ENCODE results near the gene CCDC85B. TPM values are rescaled to one million over a fixed set of nuclear protein-coding genes. Genes with fewer than 3 reads are reported as not detected.

CCDC85B gene
- total and polyA plus RNA-seq, 2 of the 13 experiments (the other 11 are each of a cell fraction or from before 2014, with no cell fraction given), result 8.2 to 19.5 TPM

- TF ChIP-seq LRRFIP1 (CRISPR knock-in tag; conservative IDR thresholded peaks at IDR 0.05) (no peak), HOXD1 (CRISPR knock-in tag; IDR thresholded peaks at IDR 0.05) (no peak), ZNF512B (CRISPR knock-in tag; IDR thresholded peaks at IDR 0.05; ENCODE audit: borderline replicate concordance) (no peak), KLF16 (CRISPR knock-in tag; IDR thresholded peaks at IDR 0.05) (peak in 1 of 2 experiments; percentile 63; a peak in 1 of 4 replicates), ZSCAN29 (CRISPR knock-in tag; conservative IDR thresholded peaks at IDR 0.05) (no peak), NAIF1 (CRISPR knock-in tag; IDR thresholded peaks at IDR 0.05; ENCODE audit: borderline replicate concordance) (no peak), DRAP1 (CRISPR knock-in tag; IDR thresholded peaks at IDR 0.05) (no peak; the same call in 1 of the 2 replicates), SRSF9 (IDR thresholded peaks at IDR 0.05; ENCODE audit: borderline replicate concordance, insufficient read depth, low read depth, low read length, poor library complexity, severe bottlenecking) (no peak), RFX5 (IDR thresholded peaks at IDR 0.05; ENCODE audit: low read depth, low read length) (no peak), ZNF639 (CRISPR knock-in tag; conservative IDR thresholded peaks at IDR 0.05) (no peak), MXD3 (CRISPR knock-in tag; IDR thresholded peaks at IDR 0.05) (no peak), LCORL (IDR thresholded peaks at IDR 0.05) (no peak), LCORL (CRISPR knock-in tag; IDR thresholded peaks at IDR 0.05) (no peak), ZNF747 (CRISPR knock-in tag; IDR thresholded peaks at IDR 0.05; ENCODE audit: borderline replicate concordance) (no peak), ZNF496 (CRISPR knock-in tag; IDR thresholded peaks at IDR 0.05; ENCODE audit: insufficient replicate concordance) (no peak), UBTF (CRISPR knock-in tag; IDR thresholded peaks at IDR 0.05) (peak; percentile 62), CSRNP2 (CRISPR knock-in tag; conservative IDR thresholded peaks at IDR 0.05; ENCODE audit: low read depth) (no peak), ZSCAN12 (CRISPR knock-in tag; IDR thresholded peaks at IDR 0.05) (no peak)
These were observed 5.8 kb upstream of the CCDC85B start (continued) for GRCh38 chr11:65884716-65885092.

Data from HepG2 (cell line).